Brain microvascular endothelial cell (primary cell): ENCODE results near the gene ST3GAL5.
"Not testable (repeated sequence)": the region's sequence is repeated elsewhere in the genome, so short reads cannot be mapped to it uniquely, and the experiment has no call there.

Experiments used
- DNase-seq: peaks from one replicate; pipeline ENCODE4 v3.0.0-alpha.2; 2020
- H3K27ac ChIP-seq: fragments of 250-450 bp; sonication (Bioruptor Pico); 2 replicates; pipeline ENCODE4 v1.5.1; 2020; ENCODE audit warnings: mild to moderate bottlenecking, moderate library complexity
- H3K27me3 ChIP-seq: fragments of 250-450 bp; sonication (Bioruptor Pico); replicated peaks from 2 replicates; pipeline ENCODE4 v1.5.1; 2020; ENCODE audit warnings: mild to moderate bottlenecking
- H3K36me3 ChIP-seq: fragments of 250-450 bp; sonication (Bioruptor Pico); replicated peaks from 2 replicates; pipeline ENCODE4 v1.5.1; 2020; ENCODE audit warnings: mild to moderate bottlenecking
- H3K4me3 ChIP-seq: 2 replicates; pipeline ENCODE4 v1.5.1; 2011; ENCODE audit warnings: low read depth, mild to moderate bottlenecking, control low read depth, low read length, moderate library complexity
- in situ Hi-C: cut with HindIII; loops from 2 replicates; pipeline ENCODE4 v1.10.0; 2017; ENCODE audit warnings: low sequenced_read_pairs, low pct_ligation_motif_present
- TF ChIP-seq, protein P1 (sequence below): IDR thresholded peaks from 2 replicates; pipeline ENCODE4 v1.5.1; 2011; ENCODE audit warnings: low read depth, mild to moderate bottlenecking, moderate library complexity, low read length, control low read depth, inconsistent platforms; ENCODE audit errors: missing control alignments

The ST3GAL5 gene

DNA sequence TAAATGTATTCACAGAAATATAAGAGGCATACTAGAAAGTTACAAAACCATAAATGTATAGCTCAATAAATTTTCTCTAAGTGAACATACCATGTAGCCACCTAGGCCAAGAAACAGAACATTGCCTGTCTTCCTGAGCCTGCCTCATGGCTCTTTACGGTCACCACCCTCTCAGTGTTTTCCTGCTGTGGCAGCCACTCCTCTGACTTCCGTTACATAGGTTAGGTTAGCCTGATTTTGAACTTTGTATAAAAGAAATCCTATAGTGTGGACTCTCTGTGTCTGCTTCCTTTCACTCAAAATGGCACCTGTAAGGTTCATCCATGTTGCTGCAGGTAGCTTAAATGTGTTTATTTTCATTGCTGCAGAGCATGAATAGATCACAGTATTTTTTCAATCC, 11.6 kb upstream of the ST3GAL5 start:
- H3K4me3 ChIP-seq, result no peak overlapping the region
- no peaks in the 10 kb centered on the region for H3K27me3 ChIP-seq
- in situ Hi-C loops, result no loop called here
- H3K36me3 ChIP-seq, result no peaks in the 10 kb centered on the region
- no peak overlapping the region for H3K27ac ChIP-seq
- DNase-seq, result no peak
- TF ChIP-seq, protein P1, sequence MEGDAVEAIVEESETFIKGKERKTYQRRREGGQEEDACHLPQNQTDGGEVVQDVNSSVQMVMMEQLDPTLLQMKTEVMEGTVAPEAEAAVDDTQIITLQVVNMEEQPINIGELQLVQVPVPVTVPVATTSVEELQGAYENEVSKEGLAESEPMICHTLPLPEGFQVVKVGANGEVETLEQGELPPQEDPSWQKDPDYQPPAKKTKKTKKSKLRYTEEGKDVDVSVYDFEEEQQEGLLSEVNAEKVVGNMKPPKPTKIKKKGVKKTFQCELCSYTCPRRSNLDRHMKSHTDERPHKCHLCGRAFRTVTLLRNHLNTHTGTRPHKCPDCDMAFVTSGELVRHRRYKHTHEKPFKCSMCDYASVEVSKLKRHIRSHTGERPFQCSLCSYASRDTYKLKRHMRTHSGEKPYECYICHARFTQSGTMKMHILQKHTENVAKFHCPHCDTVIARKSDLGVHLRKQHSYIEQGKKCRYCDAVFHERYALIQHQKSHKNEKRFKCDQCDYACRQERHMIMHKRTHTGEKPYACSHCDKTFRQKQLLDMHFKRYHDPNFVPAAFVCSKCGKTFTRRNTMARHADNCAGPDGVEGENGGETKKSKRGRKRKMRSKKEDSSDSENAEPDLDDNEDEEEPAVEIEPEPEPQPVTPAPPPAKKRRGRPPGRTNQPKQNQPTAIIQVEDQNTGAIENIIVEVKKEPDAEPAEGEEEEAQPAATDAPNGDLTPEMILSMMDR, result no peak

DNA sequence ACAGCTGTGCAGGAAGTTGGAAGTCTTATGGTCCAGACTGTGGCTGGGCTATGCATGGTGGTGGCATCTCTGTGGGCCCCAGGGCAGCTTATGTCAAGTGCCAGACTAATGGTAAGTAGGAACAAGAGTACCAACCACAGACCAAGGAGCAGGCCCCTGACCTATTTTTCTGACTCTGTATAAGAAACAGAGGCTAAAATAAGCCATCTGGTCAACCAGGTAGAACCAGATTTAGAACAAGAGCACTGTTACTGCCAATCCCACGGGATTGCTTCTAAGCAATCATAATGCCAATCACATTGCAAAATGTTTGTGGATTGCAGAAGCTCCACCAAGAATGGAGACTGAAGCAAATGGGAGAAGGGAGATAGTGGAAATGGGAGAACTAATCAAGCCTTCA, 11.1 kb upstream of the ST3GAL5 start:
- H3K27me3 ChIP-seq, result no peaks in the 10 kb centered on the region
- H3K4me3 ChIP-seq, result no peak overlapping the region
- H3K36me3 ChIP-seq, result no peaks in the 10 kb centered on the region
- in situ Hi-C loops, result no loop called here
- no peak for DNase-seq
- H3K27ac ChIP-seq, result no peak overlapping the region
- TF ChIP-seq, protein P1, result no peak

DNA sequence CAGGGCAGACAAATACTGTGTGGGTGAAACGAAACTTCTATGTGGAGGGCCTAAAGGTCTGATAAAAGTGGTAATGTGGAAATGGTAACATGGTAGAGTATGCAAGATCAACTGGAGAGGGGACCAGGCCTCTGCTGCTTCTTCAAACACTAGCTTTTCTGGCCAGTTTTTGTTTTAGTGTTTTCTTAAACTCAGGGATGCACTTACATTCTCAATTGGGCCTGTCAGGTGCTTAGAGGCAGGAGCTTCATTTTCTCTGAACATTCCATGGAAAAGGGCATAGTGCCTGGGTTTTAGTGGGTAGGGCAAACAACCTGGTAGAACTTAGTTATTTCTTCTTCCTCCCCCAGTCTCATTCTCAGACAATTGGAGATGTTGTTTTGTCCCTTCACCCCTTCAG, 10.5 kb upstream of the ST3GAL5 start:
- H3K4me3 ChIP-seq, result no peak overlapping the region
- no peak for DNase-seq
- in situ Hi-C loops, result no loop called here
- no peaks in the 10 kb centered on the region for H3K36me3 ChIP-seq
- H3K27ac ChIP-seq, result no peak overlapping the region
- H3K27me3 ChIP-seq, result no peaks in the 10 kb centered on the region
- TF ChIP-seq, protein P1, result no peak

DNA sequence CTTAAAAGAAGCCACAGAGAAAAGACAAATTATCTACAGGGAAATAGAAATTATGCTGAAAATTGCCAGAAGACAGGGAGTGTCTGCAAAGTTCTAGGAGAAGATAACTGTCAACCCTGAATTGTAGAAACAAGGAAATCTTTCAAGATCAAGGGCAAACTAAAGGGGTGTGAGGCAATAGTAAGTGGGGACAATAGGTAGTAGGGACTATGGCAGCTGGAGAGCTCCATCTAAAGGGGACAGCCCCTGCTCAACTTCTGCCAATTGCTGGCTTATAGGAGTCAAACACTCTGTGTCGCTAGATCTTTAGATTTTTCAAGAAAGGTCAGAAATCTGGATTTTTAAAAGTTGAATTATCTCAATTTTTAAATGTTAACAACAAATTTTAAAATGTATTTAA, 10.1 kb upstream of the ST3GAL5 start:
- no peaks in the 10 kb centered on the region for H3K27me3 ChIP-seq

DNA sequence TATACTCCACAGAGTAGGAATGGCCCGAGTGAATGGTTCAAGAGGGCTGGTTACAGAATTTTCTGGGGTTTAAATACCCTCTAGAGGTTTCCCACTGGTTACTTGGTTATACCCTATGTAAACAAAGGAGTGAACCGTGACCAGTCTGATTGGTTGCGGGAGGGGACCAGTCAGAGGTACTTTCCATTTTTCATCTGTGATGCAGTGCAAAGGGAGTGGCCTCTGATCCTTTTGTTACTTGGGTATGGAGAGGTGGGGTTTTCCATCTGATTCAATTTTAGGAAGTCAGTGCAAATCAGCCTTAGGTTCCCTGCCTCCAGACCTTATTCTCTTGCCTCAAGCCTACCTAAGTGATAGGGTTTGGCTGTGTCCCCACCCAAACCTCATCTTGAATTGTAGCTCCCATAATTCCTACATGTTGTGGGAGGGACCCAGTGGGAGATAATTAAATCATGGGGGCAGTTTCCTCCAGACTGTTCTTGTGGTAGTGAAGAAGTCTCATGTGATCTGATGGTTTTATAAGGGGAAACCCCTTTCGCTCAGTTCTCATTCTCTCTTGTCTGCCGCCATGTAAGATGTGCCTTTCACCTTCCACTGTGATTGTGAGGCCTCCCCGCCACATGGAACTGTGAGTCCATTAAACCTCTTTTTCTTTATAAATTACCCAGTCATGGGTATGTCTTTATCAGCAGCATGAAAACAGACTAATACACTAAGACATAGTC, 5.9 kb upstream of the ST3GAL5 start:
- in situ Hi-C loops, DNase-seq, H3K27me3 ChIP-seq, H3K27ac ChIP-seq, H3K36me3 ChIP-seq, H3K4me3 ChIP-seq: not testable (repeated sequence)

More for the DNA sequence above, 10.1 kb upstream of the ST3GAL5 start:
- H3K36me3 ChIP-seq, result no peaks in the 10 kb centered on the region
- TF ChIP-seq, protein P1, result no peak
- in situ Hi-C loops, result no loop called here
- no peak for DNase-seq
- no peak overlapping the region for H3K27ac ChIP-seq
- no peak overlapping the region for H3K4me3 ChIP-seq

DNA sequence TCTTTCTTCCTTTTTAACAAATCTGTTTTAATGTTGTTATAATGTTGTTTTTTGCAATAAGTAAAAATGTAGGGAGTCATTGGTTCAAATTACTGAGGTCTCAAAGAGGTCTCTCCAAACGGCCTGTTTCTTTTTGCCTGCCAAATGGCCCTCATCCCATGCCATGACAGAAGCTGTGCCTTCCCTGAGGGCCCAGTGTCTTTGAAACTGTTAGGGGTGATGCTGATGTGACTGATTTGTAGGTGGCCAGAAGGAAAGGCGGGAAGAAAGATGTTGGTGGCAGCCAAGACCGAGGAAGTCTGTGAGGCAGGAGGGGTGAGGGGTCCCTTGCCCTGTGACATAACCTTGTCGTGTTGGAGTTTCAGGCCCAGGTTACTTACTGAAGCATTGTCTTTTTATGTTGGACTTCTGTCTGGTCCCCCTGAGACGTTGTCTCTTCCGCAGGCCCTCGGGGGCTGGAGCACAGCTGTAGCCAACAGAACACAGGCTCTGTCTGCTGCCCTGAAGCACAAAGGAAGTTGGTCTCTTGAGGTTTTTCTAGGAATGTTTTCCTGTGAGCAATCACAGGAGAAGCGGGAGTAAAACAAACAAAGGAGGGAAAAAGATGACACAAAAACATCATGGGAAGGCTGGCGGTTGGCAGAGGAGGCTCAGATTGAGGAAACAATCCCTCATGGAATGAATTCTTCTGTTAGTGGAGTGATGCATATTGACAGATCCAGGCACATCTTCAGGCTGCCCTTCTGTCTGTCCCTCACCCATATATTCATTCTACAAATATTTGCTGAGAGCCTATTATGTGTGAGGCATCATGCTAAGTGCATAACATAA, 4.9 kb upstream of the ST3GAL5 start:
- in situ Hi-C loops, result no loop called here
- Histone ChIP-seq H3K4me3 (no peak overlapping the region), H3K27me3 (no peaks in the 10 kb centered on the region), H3K27ac (peak overlapping the region; percentile 44), H3K36me3 (no peaks in the 10 kb centered on the region)
- peak; percentile 64 for DNase-seq
- TF ChIP-seq, protein P1, result no peak
